Right renal pelvis (tissue), 4 donors: ENCODE results near the gene PLPPR5. TPM values are rescaled to one million over a fixed set of nuclear protein-coding genes. Genes with fewer than 3 reads are reported as not detected.
"Not testable (repeated sequence)": the region's sequence is repeated elsewhere in the genome, so short reads cannot be mapped to it uniquely, and the experiment has no call there.

Source experiments
- DNase-seq, 4 donors: peaks; one replicate each; pipeline ENCODE4 v3.0.0-alpha.2; 2013; ENCODE audit warnings: low read depth in 4 of 4, low spot score in 3 of 4, missing footprints in 1 of 4
- polyA plus RNA-seq, 4 donors: library from polyadenylated mRNA; unstranded; fragments of 120-200 nt; gene quantifications; one replicate each; pipeline ENCODE4 v1.2.1, GENCODE V29; 2013; ENCODE audit not compliant: insufficient read length in 4 of 4

Gene PLPPR5
- polyA plus RNA-seq, 4 donors, result 2.0 to 2.5 (median 2.0) TPM

GRCh38 chr1:98919652-98920051, 85.0 kb downstream of the PLPPR5 start:
- DNase-seq, result no peak

GRCh38 chr1:98919211-98919610, 85.5 kb downstream of the PLPPR5 start:
- DNase-seq, result no peak

- no peak for DNase-seq
Measured at GRCh38 chr1:98914547-98914946, 90.1 kb downstream of the PLPPR5 start.

- no peak for DNase-seq
Measured at GRCh38 chr1:98910827-98911226, 93.8 kb downstream of the PLPPR5 start.

- no peak for DNase-seq
Measured at GRCh38 chr1:98908980-98909379, 95.7 kb downstream of the PLPPR5 start.

- no peak for DNase-seq
Measured at GRCh38 chr1:98906809-98907208, 97.9 kb downstream of the PLPPR5 start.

- DNase-seq, result no peak
Measured at GRCh38 chr1:98906361-98906760, 98.3 kb downstream of the PLPPR5 start.

GRCh38 chr1:98904684-98905083, 100.0 kb downstream of the PLPPR5 start:
- DNase-seq, result no peak

GRCh38 chr1:98903726-98904125, 100.9 kb downstream of the PLPPR5 start:
- no peak for DNase-seq

GRCh38 chr1:98903261-98903660, 101.4 kb downstream of the PLPPR5 start:
- DNase-seq, result no peak

GRCh38 chr1:98898940-98899339, 105.7 kb downstream of the PLPPR5 start:
- DNase-seq, result no peak

GRCh38 chr1:98897479-98897878, 107.2 kb downstream of the PLPPR5 start:
- no peak for DNase-seq

GRCh38 chr1:98896711-98897445, 107.8 kb downstream of the PLPPR5 start:
- DNase-seq, result peak in 3 of 4 donors; percentile 7 to 26 (median 10)

GRCh38 chr1:98893371-98893770, 111.3 kb downstream of the PLPPR5 start:
- no peak for DNase-seq

- DNase-seq, result no peak
Measured at GRCh38 chr1:98888869-98889268, 115.8 kb downstream of the PLPPR5 start.

GRCh38 chr1:98887507-98887906, 117.2 kb downstream of the PLPPR5 start:
- no peak for DNase-seq

GRCh38 chr1:98884864-98885263, 119.8 kb downstream of the PLPPR5 start:
- no peak for DNase-seq

- no peak for DNase-seq
Measured at GRCh38 chr1:98881901-98882300, 122.8 kb downstream of the PLPPR5 start.

- not testable (repeated sequence) for DNase-seq
Measured at GRCh38 chr1:98881234-98881633, 123.4 kb downstream of the PLPPR5 start.

- DNase-seq, result no peak
Measured at GRCh38 chr1:98874828-98875227, 129.8 kb downstream of the PLPPR5 start.

- DNase-seq, result no peak
Measured at GRCh38 chr1:98870959-98871903, 133.4 kb downstream of the PLPPR5 start.

GRCh38 chr1:98865796-98866195, 138.9 kb downstream of the PLPPR5 start:
- no peak for DNase-seq
